IMR-90 (cell line): ENCODE measurements around the gene PPM1L. TPM values are rescaled to one million over a fixed set of nuclear protein-coding genes. Genes with fewer than 3 reads are reported as not detected.

Experiments used
- ATAC-seq: fragments of 200-7000 bp; cut with Tn5 transposase; 2 replicates; pipeline ENCODE4 v1.9.1; 2020; ENCODE audit warnings: low read depth, mild to moderate bottlenecking, moderate library complexity
- BruUV-seq: library from RNA; stranded (reverse); fragments of 400-500 nt; replicated peaks from 2 replicates; lab custom pipeline; 2021; lab: Mats Ljungman, UMichigan
- CTCF ChIA-PET: fragments of 300-600 bp; formaldehyde crosslinking; extraction: SDS; loops from one replicate; lab custom pipeline; 2021; ENCODE audit warnings: antibody characterized with exemption; lab: Yijun Ruan, JAX
- POLR2A ChIA-PET: fragments of 300-600 bp; sonication (Branson Sonifier 250); formaldehyde crosslinking; loops from one replicate; lab custom pipeline; 2022; ENCODE audit warnings: antibody characterized with exemption; ENCODE audit not compliant: unreplicated experiment; lab: Charles Lee
- DNase-seq: peaks from one replicate; pipeline ENCODE4 v3.0.0; 2013
- H2AFZ ChIP-seq: replicated peaks from 2 replicates; pipeline ENCODE3; 2013; ENCODE audit warnings: low read length, mild to moderate bottlenecking; ENCODE audit not compliant: poor library complexity
- H2AK5ac ChIP-seq: 2 replicates; pipeline ENCODE4 v1.6.1; 2013; ENCODE audit warnings: low read depth, low read length, inconsistent platforms
- H2AK9ac ChIP-seq: replicated peaks from 2 replicates; pipeline ENCODE3; 2013; ENCODE audit warnings: mild to moderate bottlenecking, low read depth, low read length, moderate library complexity; ENCODE audit not compliant: poor library complexity
- H2BK120ac ChIP-seq: 2 replicates; pipeline ENCODE4 v1.6.1; 2013; ENCODE audit warnings: low read depth, low read length, inconsistent platforms
- H2BK15ac ChIP-seq: 3 replicates; pipeline ENCODE4 v1.6.1; 2013; ENCODE audit warnings: low read depth, low read length, inconsistent platforms
- H2BK20ac ChIP-seq: 2 replicates; pipeline ENCODE4 v1.6.1; 2013; ENCODE audit warnings: low read depth, mild to moderate bottlenecking, inconsistent platforms, low read length, moderate library complexity
- H2BK5ac ChIP-seq: 2 replicates; pipeline ENCODE4 v1.6.1; 2013; ENCODE audit warnings: mild to moderate bottlenecking, low read depth, low read length, inconsistent platforms; ENCODE audit not compliant: poor library complexity, severe bottlenecking
- H3K14ac ChIP-seq: replicated peaks from 2 replicates; pipeline ENCODE4 v1.6.1; 2013; ENCODE audit warnings: low read depth, low read length, inconsistent platforms
- H3K18ac ChIP-seq: 2 replicates; pipeline ENCODE4 v1.6.1; 2013; ENCODE audit warnings: low read depth, low read length, control low read depth
- H3K23ac ChIP-seq: 2 replicates; pipeline ENCODE4 v1.6.1; 2013; ENCODE audit warnings: low read depth, low read length, inconsistent platforms
- H3K27ac ChIP-seq: 2 replicates; pipeline ENCODE4 v1.5.1; 2013; ENCODE audit warnings: mild to moderate bottlenecking, control low read depth, low read length; ENCODE audit not compliant: insufficient read depth
- H3K27me3 ChIP-seq: 2 replicates; pipeline ENCODE4 v1.6.1; 2013; ENCODE audit warnings: low read length; ENCODE audit not compliant: control insufficient read depth, insufficient read depth
- H3K36me3 ChIP-seq: 2 replicates; pipeline ENCODE4 v1.6.1; 2013; ENCODE audit warnings: low read length, mixed read lengths; ENCODE audit not compliant: control insufficient read depth, insufficient read depth
- H3K4ac ChIP-seq: 2 replicates; pipeline ENCODE4 v1.6.1; 2013; ENCODE audit warnings: low read depth, low read length, inconsistent platforms
- H3K4me1 ChIP-seq: 2 replicates; pipeline ENCODE4 v1.6.1; 2013; ENCODE audit warnings: low read length, mixed read lengths; ENCODE audit not compliant: control insufficient read depth, insufficient read depth
- H3K4me2 ChIP-seq: 2 replicates; pipeline ENCODE4 v1.6.1; 2013; ENCODE audit warnings: low read depth, mild to moderate bottlenecking, control low read depth, low read length, moderate library complexity
- H3K4me3 ChIP-seq: 2 replicates; pipeline ENCODE4 v1.5.1; 2013; ENCODE audit warnings: low read depth, mild to moderate bottlenecking, control low read depth, low read length, moderate library complexity; ENCODE audit not compliant: insufficient read depth
- H3K56ac ChIP-seq: 2 replicates; pipeline ENCODE4 v1.6.1; 2013; ENCODE audit warnings: low read length, inconsistent platforms; ENCODE audit not compliant: insufficient read depth; ENCODE audit errors: extremely low read depth
- H3K79me1 ChIP-seq, 2 experiments: 2 replicates each; pipeline ENCODE4 v1.6.1; 2013; ENCODE audit warnings: low read length in 2 of 2, inconsistent platforms in 1 of 2, low read depth in 1 of 2
- H3K9ac ChIP-seq: 2 replicates; pipeline ENCODE4 v1.6.1; 2013; ENCODE audit warnings: low read depth, low read length, control low read depth
- H3K9me1 ChIP-seq: 2 replicates; pipeline ENCODE4 v1.6.1; 2013; ENCODE audit warnings: low read length, inconsistent platforms; ENCODE audit not compliant: insufficient read depth
- H3K9me3 ChIP-seq: 2 replicates; pipeline ENCODE4 v1.6.1; 2013; ENCODE audit warnings: low read length; ENCODE audit not compliant: control insufficient read depth, insufficient read depth
- H4K20me1 ChIP-seq: 2 replicates; pipeline ENCODE4 v1.6.1; 2013; ENCODE audit warnings: low read length, inconsistent platforms; ENCODE audit not compliant: insufficient read depth
- H4K5ac ChIP-seq: 2 replicates; pipeline ENCODE4 v1.6.1; 2013; ENCODE audit warnings: mild to moderate bottlenecking, low read depth, low read length, control low read depth
- H4K8ac ChIP-seq, 2 experiments: 2 replicates each; pipeline ENCODE4 v1.6.1; 2013; ENCODE audit warnings: low read depth in 2 of 2, low read length in 2 of 2, control low read depth in 1 of 2, inconsistent platforms in 1 of 2
- H4K91ac ChIP-seq: 2 replicates; pipeline ENCODE4 v1.6.1; 2013; ENCODE audit warnings: low read depth, low read length, inconsistent platforms; ENCODE audit not compliant: insufficient read depth
- BHLHE40 ChIP-seq: fragments of 150-350 bp; IDR thresholded peaks from 2 replicates; pipeline ENCODE4 v1.6.1; 2016; ENCODE audit warnings: mild to moderate bottlenecking, low read depth, low read length
- CEBPB ChIP-seq: IDR thresholded peaks from 2 replicates; pipeline ENCODE4 v1.6.1; 2012; ENCODE audit warnings: low read depth, low read length, improper control_type of control experiment
- CTCF ChIP-seq: conservative IDR thresholded peaks from 2 replicates; pipeline ENCODE4 v1.5.1; 2012; ENCODE audit warnings: mild to moderate bottlenecking, low read depth, low read length, improper control_type of control experiment
- ELK1 ChIP-seq: fragments of 150-350 bp; IDR thresholded peaks from 2 replicates; pipeline ENCODE4 v1.6.1; 2016; ENCODE audit warnings: low read depth, mild to moderate bottlenecking, low read length, moderate library complexity, borderline replicate concordance
- FOS ChIP-seq: fragments of 150-350 bp; IDR thresholded peaks from 2 replicates; pipeline ENCODE4 v1.6.1; 2016; ENCODE audit warnings: low read depth, low read length
- MAZ ChIP-seq: IDR thresholded peaks from 2 replicates; pipeline ENCODE4 v1.6.1; 2012; ENCODE audit warnings: low read depth, mild to moderate bottlenecking, low read length, improper control_type of control experiment, moderate library complexity, borderline replicate concordance
- MXI1 ChIP-seq: IDR thresholded peaks from 2 replicates; pipeline ENCODE4 v1.6.1; 2012; ENCODE audit warnings: low read depth, mild to moderate bottlenecking, low read length, moderate library complexity, borderline replicate concordance
- NFE2L2 ChIP-seq: fragments of 150-350 bp; IDR thresholded peaks from 2 replicates; pipeline ENCODE4 v1.6.1; 2016; ENCODE audit warnings: low read depth, mild to moderate bottlenecking, low read length
- POLR2A ChIP-seq: IDR thresholded peaks from 2 replicates; pipeline ENCODE4 v1.6.1; 2012; ENCODE audit warnings: mild to moderate bottlenecking, low read depth, low read length
- RAD21 ChIP-seq: IDR thresholded peaks from 2 replicates; pipeline ENCODE4 v1.6.1; 2012; ENCODE audit warnings: low read length, improper control_type of control experiment
- USF2 ChIP-seq: fragments of 150-350 bp; IDR thresholded peaks from 2 replicates; pipeline ENCODE4 v1.6.1; 2017; ENCODE audit warnings: mild to moderate bottlenecking, antibody characterized with exemption, low read length, low read depth
- WGBS, 2 experiments: methylation state at CpG; one replicate each; pipeline versions ENCODE4 v1.1.5 to v1.1.7; 2013; ENCODE audit warnings: missing lambda C conversion rate in 2 of 2; ENCODE audit not compliant: insufficient read length in 1 of 2; ENCODE audit errors: extremely low coverage in 2 of 2; 5-methylcytosine and 5-hydroxymethylcytosine counted together
- dilution Hi-C: fragments of 300-500 bp; cut with HindIII; formaldehyde crosslinking; loops from one replicate; pipeline ENCODE4 v1.14.3; 2018; ENCODE audit warnings: low sequenced_read_pairs; ENCODE audit not compliant: unreplicated experiment
- in situ Hi-C: fragments of 300-500 bp; cut with MboI; formaldehyde crosslinking; loops from 3 replicates; pipeline ENCODE4 v1.14.3; 2019; ENCODE audit warnings: low sequenced_read_pairs, inconsistent platforms, mixed read lengths
- intact Hi-C: fragments of 100-400 bp; cut with micrococcal nuclease; formaldehyde crosslinking; loops from 2 replicates; pipeline ENCODE4 v1.10.0; 2022
- polyA plus RNA-seq, 3 experiments: library from polyadenylated mRNA; depleted of rRNA; stranded (reverse); fragments of >200 nt; gene quantifications; 2 replicates each; pipeline ENCODE4 v1.2.3, GENCODE V29; 2012; ENCODE audit warnings: low replicate concordance in 1 of 3
- total RNA-seq: library from RNA; depleted of rRNA; stranded (reverse); fragments of >200 nt; gene quantifications from 2 replicates; pipeline ENCODE4 v1.2.3, GENCODE V29; 2012

The PPM1L gene
- total and polyA plus RNA-seq, 2 of the 4 experiments (the other 2 are of a cell fraction), result 0.14 to 0.18 TPM

GRCh38 chr3:160722331-160722730 is 33.7 kb upstream of the PPM1L start:
- H3K4me1 ChIP-seq, result no peaks in the 10 kb centered on the region
- no peak overlapping the region for H3K4ac ChIP-seq
- no peaks in the 10 kb centered on the region for H3K79me1 ChIP-seq
- no peak overlapping the region for H2AK9ac ChIP-seq
- H3K4me3 ChIP-seq, result no peak overlapping the region
- no peak overlapping the region for H3K23ac ChIP-seq
- H3K14ac ChIP-seq, result no peak overlapping the region
- no peaks in the 10 kb centered on the region for H3K27me3 ChIP-seq
- H4K5ac ChIP-seq, result no peak overlapping the region
- ATAC-seq (no peak), DNase-seq (no peak)
- CTCF ChIA-PET, result no interaction called here
- POLR2A ChIA-PET, result no interaction called here
- H3K27ac ChIP-seq, result no peak overlapping the region
- H2BK5ac ChIP-seq, result no peak overlapping the region
- no peak overlapping the region for H2BK120ac ChIP-seq
- H3K9ac ChIP-seq, result no peak overlapping the region
- in situ Hi-C loops, result loop anchor here (25.0 kb wide), 1 partner anchor 690 kb away; no protein-coding TSS in a partner anchor
- H4K20me1 ChIP-seq, result no peaks in the 10 kb centered on the region
- H4K91ac ChIP-seq, result no peak overlapping the region
- no peak overlapping the region for H2BK20ac ChIP-seq
- BruUV-seq, result no TSS peak
- H2AK5ac ChIP-seq, result no peak overlapping the region
- no peaks in the 10 kb centered on the region for H3K9me3 ChIP-seq
- intact Hi-C loops, result no loop called here
- no peaks in the 10 kb centered on the region for H3K9me1 ChIP-seq
- no peak overlapping the region for H2AFZ ChIP-seq
- dilution Hi-C loops, result no loop called here
- no CpG with 5 or more reads among the region's 2 CpGs for WGBS, 2 experiments
- no peak for TF ChIP-seq ELK1
- TF ChIP-seq POLR2A, result no peak
- no peak for TF ChIP-seq CEBPB
- TF ChIP-seq BHLHE40, result no peak
- TF ChIP-seq CTCF, result no peak
- TF ChIP-seq NFE2L2, result no peak
- TF ChIP-seq MXI1, result no peak
- TF ChIP-seq MAZ, result no peak
- no peak for TF ChIP-seq FOS
- TF ChIP-seq USF2, result no peak
- TF ChIP-seq RAD21, result no peak
- H3K56ac ChIP-seq, result no peak overlapping the region
- no peak overlapping the region for H4K8ac ChIP-seq
- no peak overlapping the region for H3K18ac ChIP-seq
- H2BK15ac ChIP-seq, result no peak overlapping the region
- no peaks in the 10 kb centered on the region for H3K36me3 ChIP-seq
- no peak overlapping the region for H3K4me2 ChIP-seq
